ENCODE results near the gene RELL2.

Gene RELL2

DNA sequence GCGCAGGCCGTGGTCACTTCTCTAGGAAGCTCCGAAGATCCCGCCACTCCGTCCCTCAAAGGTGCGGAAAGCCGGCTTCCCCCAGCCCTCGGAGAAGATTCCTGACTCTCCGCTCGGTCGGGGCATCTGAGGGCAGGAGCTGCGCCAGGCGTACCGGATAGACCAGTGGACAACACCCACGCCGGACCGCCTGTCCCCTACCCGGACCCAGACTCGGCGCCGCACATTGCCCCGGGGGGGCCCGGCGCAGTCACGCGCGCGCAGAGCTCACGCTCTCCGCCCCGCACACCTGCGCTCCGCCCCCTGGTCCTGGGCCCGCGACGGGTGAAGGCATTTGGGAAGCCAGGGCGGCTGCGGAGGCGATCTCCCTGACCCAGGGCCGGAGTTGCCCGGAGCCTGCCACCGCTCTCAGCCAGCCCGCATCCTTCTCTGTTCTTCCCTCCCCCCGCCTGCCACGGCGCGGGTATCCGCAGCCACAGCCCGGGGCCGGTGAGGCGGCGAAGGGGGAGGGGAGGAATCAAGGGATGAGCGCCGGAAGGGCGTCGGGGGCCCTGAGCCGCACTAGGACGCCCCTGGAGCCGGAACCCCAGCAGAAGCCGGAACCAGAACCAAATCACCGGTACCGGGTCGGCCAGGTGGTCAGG is 448 bp downstream of the RELL2 start:
- Histone ChIP-seq H3K36me3 (ENCODE audit: control insufficient read depth in 2 of 2, insufficient read depth in 1 of 2, low read length in 2 of 2) (peaks cover 16 to 38% of the 10 kb centered on the region in 2 experiments), H3K27ac (ENCODE audit: extremely low read depth, low read depth, low read length) (peak overlapping the region; percentile 20; the same call in 1 of the 2 replicates), H3K9me3 (ENCODE audit: control insufficient read depth, insufficient read depth, low read depth, low read length) (no peaks in the 10 kb centered on the region), H3K4me3 (ENCODE audit: low read depth, low read length) (peak overlapping the region; percentile 97), H3K4me1 (ENCODE audit: control insufficient read depth, insufficient read depth, low read length) (peaks cover 6% of the 10 kb centered on the region)
- ChIA-PET POLR2A (interaction anchor here (0.6 to 2.7 kb wide), 26 partner anchors 9 to 914 kb away, joined by 3 to 42 read pairs (median 4); partner anchors contain the start of genes DELE1, DIAPH1, FCHSD1 and RNF14), CTCF (interaction anchor here (0.5 to 12.5 kb wide), 11 partner anchors 14 to 561 kb away, joined by 3 to 125 read pairs (median 4); partner anchors contain the start of gene DIAPH1)
- TF ChIP-seq ZNF777 (tag by site-specific recombination; IDR thresholded peaks at IDR 0.05; ENCODE audit: borderline replicate concordance) (peak; percentile 56; the same call in 1 of the 2 replicates), ZNF404 (tag by site-specific recombination; IDR thresholded peaks at IDR 0.05) (no peak), ZBTB20 (tag by site-specific recombination; IDR thresholded peaks at IDR 0.05) (peak; percentile 90), ZNF140 (tag by site-specific recombination; IDR thresholded peaks at IDR 0.05) (no peak), YY1 (tag by site-specific recombination; IDR thresholded peaks at IDR 0.05) (0 out of 2 replicates have a peak, but pooled peaks have one; percentile 18), ZNF555 (tag by site-specific recombination; conservative IDR thresholded peaks at IDR 0.05) (no peak), ZNF660 (tag by site-specific recombination; IDR thresholded peaks at IDR 0.05) (no peak), ZFP3 (tag by site-specific recombination; IDR thresholded peaks at IDR 0.05; ENCODE audit: low read depth) (no peak), KLF9 (tag by site-specific recombination; IDR thresholded peaks at IDR 0.05; ENCODE audit: low read depth) (peak; percentile 2; the same call in 1 of the 2 replicates), ZNF335 (tag by site-specific recombination; conservative IDR thresholded peaks at IDR 0.05) (peak; percentile 87), ZNF548 (tag by site-specific recombination; IDR thresholded peaks at IDR 0.05) (no peak), ZEB2 (tag by site-specific recombination; IDR thresholded peaks at IDR 0.05) (peak; percentile 50; the same call in 1 of the 2 replicates), KLF1 (tag by site-specific recombination; IDR thresholded peaks at IDR 0.05) (peak; percentile 26; the same call in 1 of the 2 replicates), GLIS2 (tag by site-specific recombination; IDR thresholded peaks at IDR 0.05) (peak; percentile 56), ZBTB48 (tag by site-specific recombination; IDR thresholded peaks at IDR 0.05) (no peak; the same call in 1 of the 2 replicates), ZNF266 (tag by site-specific recombination; IDR thresholded peaks at IDR 0.05; ENCODE audit: low read depth) (no peak), ZNF610 (tag by site-specific recombination; IDR thresholded peaks at IDR 0.05; ENCODE audit: borderline replicate concordance) (no peak), GFI1B (tag by site-specific recombination; IDR thresholded peaks at IDR 0.05) (no peak), ZNF629 (tag by site-specific recombination; IDR thresholded peaks at IDR 0.05) (no peak), SP2 (tag by site-specific recombination; IDR thresholded peaks at IDR 0.05) (peak; percentile 43), SP3 (tag by site-specific recombination; IDR thresholded peaks at IDR 0.05) (0 out of 2 replicates have a peak, but pooled peaks have one; percentile 8)
- TF ChIP-seq, protein P1, sequence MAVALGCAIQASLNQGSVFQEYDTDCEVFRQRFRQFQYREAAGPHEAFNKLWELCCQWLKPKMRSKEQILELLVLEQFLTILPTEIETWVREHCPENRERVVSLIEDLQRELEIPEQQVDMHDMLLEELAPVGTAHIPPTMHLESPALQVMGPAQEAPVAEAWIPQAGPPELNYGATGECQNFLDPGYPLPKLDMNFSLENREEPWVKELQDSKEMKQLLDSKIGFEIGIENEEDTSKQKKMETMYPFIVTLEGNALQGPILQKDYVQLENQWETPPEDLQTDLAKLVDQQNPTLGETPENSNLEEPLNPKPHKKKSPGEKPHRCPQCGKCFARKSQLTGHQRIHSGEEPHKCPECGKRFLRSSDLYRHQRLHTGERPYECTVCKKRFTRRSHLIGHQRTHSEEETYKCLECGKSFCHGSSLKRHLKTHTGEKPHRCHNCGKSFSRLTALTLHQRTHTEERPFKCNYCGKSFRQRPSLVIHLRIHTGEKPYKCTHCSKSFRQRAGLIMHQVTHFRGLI (tag by site-specific recombination; IDR thresholded peaks at IDR 0.05), result no peak
- TF ChIP-seq, protein P2, sequence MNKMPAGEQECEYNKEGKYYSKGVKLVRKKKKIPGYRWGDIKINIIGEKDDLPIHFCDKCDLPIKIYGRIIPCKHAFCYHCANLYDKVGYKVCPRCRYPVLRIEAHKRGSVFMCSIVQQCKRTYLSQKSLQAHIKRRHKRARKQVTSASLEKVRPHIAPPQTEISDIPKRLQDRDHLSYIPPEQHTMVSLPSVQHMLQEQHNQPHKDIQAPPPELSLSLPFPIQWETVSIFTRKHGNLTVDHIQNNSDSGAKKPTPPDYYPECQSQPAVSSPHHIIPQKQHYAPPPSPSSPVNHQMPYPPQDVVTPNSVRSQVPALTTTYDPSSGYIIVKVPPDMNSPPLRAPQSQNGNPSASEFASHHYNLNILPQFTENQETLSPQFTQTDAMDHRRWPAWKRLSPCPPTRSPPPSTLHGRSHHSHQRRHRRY (tag by site-specific recombination; IDR thresholded peaks at IDR 0.05), result no peak
- TF ChIP-seq, protein P3, sequence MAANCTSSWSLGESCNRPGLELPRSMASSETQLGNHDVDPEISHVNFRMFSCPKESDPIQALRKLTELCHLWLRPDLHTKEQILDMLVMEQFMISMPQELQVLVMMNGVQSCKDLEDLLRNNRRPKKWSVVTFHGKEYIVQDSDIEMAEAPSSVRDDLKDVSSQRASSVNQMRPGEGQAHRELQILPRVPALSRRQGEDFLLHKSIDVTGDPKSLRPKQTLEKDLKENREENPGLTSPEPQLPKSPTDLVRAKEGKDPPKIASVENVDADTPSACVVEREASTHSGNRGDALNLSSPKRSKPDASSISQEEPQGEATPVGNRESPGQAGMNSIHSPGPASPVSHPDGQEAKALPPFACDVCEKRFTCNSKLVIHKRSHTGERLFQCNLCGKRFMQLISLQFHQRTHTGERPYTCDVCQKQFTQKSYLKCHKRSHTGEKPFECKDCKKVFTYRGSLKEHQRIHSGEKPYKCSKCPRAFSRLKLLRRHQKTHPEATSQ (tag by site-specific recombination; IDR thresholded peaks at IDR 0.05), result no peak
- TF ChIP-seq, protein P4, sequence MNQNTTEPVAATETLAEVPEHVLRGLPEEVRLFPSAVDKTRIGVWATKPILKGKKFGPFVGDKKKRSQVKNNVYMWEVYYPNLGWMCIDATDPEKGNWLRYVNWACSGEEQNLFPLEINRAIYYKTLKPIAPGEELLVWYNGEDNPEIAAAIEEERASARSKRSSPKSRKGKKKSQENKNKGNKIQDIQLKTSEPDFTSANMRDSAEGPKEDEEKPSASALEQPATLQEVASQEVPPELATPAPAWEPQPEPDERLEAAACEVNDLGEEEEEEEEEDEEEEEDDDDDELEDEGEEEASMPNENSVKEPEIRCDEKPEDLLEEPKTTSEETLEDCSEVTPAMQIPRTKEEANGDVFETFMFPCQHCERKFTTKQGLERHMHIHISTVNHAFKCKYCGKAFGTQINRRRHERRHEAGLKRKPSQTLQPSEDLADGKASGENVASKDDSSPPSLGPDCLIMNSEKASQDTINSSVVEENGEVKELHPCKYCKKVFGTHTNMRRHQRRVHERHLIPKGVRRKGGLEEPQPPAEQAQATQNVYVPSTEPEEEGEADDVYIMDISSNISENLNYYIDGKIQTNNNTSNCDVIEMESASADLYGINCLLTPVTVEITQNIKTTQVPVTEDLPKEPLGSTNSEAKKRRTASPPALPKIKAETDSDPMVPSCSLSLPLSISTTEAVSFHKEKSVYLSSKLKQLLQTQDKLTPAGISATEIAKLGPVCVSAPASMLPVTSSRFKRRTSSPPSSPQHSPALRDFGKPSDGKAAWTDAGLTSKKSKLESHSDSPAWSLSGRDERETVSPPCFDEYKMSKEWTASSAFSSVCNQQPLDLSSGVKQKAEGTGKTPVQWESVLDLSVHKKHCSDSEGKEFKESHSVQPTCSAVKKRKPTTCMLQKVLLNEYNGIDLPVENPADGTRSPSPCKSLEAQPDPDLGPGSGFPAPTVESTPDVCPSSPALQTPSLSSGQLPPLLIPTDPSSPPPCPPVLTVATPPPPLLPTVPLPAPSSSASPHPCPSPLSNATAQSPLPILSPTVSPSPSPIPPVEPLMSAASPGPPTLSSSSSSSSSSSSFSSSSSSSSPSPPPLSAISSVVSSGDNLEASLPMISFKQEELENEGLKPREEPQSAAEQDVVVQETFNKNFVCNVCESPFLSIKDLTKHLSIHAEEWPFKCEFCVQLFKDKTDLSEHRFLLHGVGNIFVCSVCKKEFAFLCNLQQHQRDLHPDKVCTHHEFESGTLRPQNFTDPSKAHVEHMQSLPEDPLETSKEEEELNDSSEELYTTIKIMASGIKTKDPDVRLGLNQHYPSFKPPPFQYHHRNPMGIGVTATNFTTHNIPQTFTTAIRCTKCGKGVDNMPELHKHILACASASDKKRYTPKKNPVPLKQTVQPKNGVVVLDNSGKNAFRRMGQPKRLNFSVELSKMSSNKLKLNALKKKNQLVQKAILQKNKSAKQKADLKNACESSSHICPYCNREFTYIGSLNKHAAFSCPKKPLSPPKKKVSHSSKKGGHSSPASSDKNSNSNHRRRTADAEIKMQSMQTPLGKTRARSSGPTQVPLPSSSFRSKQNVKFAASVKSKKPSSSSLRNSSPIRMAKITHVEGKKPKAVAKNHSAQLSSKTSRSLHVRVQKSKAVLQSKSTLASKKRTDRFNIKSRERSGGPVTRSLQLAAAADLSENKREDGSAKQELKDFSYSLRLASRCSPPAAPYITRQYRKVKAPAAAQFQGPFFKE (tag by site-specific recombination; IDR thresholded peaks at IDR 0.05; ENCODE audit: borderline replicate concordance), result no peak
- TF ChIP-seq, protein P5, sequence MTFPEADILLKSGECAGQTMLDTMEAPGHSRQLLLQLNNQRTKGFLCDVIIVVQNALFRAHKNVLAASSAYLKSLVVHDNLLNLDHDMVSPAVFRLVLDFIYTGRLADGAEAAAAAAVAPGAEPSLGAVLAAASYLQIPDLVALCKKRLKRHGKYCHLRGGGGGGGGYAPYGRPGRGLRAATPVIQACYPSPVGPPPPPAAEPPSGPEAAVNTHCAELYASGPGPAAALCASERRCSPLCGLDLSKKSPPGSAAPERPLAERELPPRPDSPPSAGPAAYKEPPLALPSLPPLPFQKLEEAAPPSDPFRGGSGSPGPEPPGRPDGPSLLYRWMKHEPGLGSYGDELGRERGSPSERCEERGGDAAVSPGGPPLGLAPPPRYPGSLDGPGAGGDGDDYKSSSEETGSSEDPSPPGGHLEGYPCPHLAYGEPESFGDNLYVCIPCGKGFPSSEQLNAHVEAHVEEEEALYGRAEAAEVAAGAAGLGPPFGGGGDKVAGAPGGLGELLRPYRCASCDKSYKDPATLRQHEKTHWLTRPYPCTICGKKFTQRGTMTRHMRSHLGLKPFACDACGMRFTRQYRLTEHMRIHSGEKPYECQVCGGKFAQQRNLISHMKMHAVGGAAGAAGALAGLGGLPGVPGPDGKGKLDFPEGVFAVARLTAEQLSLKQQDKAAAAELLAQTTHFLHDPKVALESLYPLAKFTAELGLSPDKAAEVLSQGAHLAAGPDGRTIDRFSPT (tag by site-specific recombination; IDR thresholded peaks at IDR 0.05), result peak; percentile 28; the same call in 1 of the 2 replicates

Data from HEK293 (cell line).